Osteocyte (in vitro differentiated cells): ENCODE results near the gene FOXI1. TPM values are rescaled to one million over a fixed set of nuclear protein-coding genes. Genes with fewer than 3 reads are reported as not detected.

Experiments
- DNase-seq: peaks from one replicate; pipeline ENCODE4 v3.0.0; 2021; ENCODE audit warnings: mixed read lengths; ENCODE audit not compliant: unreplicated experiment; ENCODE audit errors: extremely low spot score
- H3K27ac Mint-ChIP-seq: one replicate; pipeline ENCODE4 v1.8.0; 2021; ENCODE audit warnings: mild to moderate bottlenecking, mixed read lengths; ENCODE audit not compliant: unreplicated experiment
- H3K27me3 Mint-ChIP-seq: one replicate; pipeline ENCODE4 v1.8.0; 2021; ENCODE audit warnings: mixed read lengths; ENCODE audit not compliant: unreplicated experiment
- H3K36me3 Mint-ChIP-seq: one replicate; pipeline ENCODE4 v1.8.0; 2021; ENCODE audit warnings: mixed read lengths; ENCODE audit not compliant: unreplicated experiment
- H3K4me1 Mint-ChIP-seq: one replicate; pipeline ENCODE4 v1.8.0; 2021; ENCODE audit warnings: mixed read lengths; ENCODE audit not compliant: unreplicated experiment
- H3K4me3 Mint-ChIP-seq: one replicate; pipeline ENCODE4 v1.8.0; 2021; ENCODE audit warnings: mild to moderate bottlenecking, moderate library complexity, mixed read lengths; ENCODE audit not compliant: unreplicated experiment
- H3K9me3 Mint-ChIP-seq: one replicate; pipeline ENCODE4 v1.8.0; 2021; ENCODE audit warnings: mixed read lengths; ENCODE audit not compliant: unreplicated experiment
- total RNA-seq: library from RNA; stranded (reverse); gene quantifications from 2 replicates; pipeline ENCODE4 v1.2.1, GENCODE V29; 2021
- TF ChIP-seq, protein P1 (sequence below): fragments of 200-600 bp; sonication (generic); IDR thresholded peaks from 2 replicates; pipeline ENCODE4 v1.5.0; 2021; ENCODE audit warnings: antibody characterized with exemption, mild to moderate bottlenecking, moderate library complexity

The FOXI1 gene
- total RNA-seq, 1 donor from 2014 or later: not detected

GRCh38 chr5:170154297-170154696, 48.6 kb downstream of the FOXI1 start:
- peaks cover 27% of the 10 kb centered on the region for H3K4me1 Mint-ChIP-seq
- no peak overlapping the region for H3K27ac Mint-ChIP-seq
- TF ChIP-seq, protein P1, sequence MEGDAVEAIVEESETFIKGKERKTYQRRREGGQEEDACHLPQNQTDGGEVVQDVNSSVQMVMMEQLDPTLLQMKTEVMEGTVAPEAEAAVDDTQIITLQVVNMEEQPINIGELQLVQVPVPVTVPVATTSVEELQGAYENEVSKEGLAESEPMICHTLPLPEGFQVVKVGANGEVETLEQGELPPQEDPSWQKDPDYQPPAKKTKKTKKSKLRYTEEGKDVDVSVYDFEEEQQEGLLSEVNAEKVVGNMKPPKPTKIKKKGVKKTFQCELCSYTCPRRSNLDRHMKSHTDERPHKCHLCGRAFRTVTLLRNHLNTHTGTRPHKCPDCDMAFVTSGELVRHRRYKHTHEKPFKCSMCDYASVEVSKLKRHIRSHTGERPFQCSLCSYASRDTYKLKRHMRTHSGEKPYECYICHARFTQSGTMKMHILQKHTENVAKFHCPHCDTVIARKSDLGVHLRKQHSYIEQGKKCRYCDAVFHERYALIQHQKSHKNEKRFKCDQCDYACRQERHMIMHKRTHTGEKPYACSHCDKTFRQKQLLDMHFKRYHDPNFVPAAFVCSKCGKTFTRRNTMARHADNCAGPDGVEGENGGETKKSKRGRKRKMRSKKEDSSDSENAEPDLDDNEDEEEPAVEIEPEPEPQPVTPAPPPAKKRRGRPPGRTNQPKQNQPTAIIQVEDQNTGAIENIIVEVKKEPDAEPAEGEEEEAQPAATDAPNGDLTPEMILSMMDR: no peak
- DNase-seq: no peak
- no peaks in the 10 kb centered on the region for H3K27me3 Mint-ChIP-seq
- no peaks in the 10 kb centered on the region for H3K36me3 Mint-ChIP-seq
- no peak overlapping the region for H3K4me3 Mint-ChIP-seq
- H3K9me3 Mint-ChIP-seq: no peaks in the 10 kb centered on the region

DNA sequence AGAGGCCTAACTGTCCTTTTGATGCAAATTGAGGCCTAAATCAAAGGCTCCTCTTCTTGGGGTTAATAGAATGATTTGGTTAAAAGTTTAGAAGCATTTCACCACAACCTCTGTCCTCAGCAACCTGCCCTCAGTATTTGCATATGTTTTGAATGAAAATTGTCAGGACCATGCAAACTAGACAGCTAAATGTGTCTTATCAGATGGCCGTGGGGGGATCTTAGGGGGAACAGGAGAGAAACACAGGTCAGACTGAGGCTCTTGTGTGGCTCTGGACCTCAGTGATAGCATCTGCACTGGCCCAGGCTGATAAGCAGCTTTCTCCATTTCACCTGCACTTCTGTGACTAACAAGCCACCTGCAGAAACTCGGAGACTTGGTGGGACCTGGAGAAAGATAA, 49.0 kb downstream of the FOXI1 start:
- TF ChIP-seq, protein P1: no peak
- Mint-ChIP-seq H3K36me3 (no peaks in the 10 kb centered on the region), H3K4me1 (peaks cover 27% of the 10 kb centered on the region), H3K27me3 (no peaks in the 10 kb centered on the region), H3K4me3 (no peak overlapping the region), H3K27ac (no peak overlapping the region), H3K9me3 (no peaks in the 10 kb centered on the region)
- no peak for DNase-seq

DNA sequence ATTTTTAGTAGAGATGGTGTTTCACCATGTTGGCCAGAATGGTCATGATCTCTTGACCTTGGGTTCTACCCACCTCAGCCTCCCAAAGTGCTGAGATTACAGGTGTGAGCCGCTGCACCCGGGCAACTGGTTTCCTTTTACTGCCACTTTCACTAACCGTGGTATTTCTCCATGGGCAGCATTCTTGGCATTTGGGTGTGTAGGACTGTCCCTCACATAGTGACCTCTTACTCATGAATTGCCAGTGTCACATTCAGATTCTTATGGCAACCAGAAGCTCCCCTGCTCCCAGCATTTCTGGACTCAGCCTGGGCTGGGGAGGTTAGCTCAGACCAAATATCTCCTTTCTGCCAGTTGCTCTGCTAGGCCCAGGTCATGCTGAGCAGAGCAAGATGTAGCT, 50.1 kb downstream of the FOXI1 start:
- no peak overlapping the region for H3K27ac Mint-ChIP-seq
- no peak for DNase-seq
- TF ChIP-seq, protein P1: no peak
- H3K27me3 Mint-ChIP-seq: no peaks in the 10 kb centered on the region
- no peak overlapping the region for H3K4me3 Mint-ChIP-seq
- H3K4me1 Mint-ChIP-seq: peaks cover 25% of the 10 kb centered on the region
- H3K9me3 Mint-ChIP-seq: no peaks in the 10 kb centered on the region
- H3K36me3 Mint-ChIP-seq: no peaks in the 10 kb centered on the region

DNA sequence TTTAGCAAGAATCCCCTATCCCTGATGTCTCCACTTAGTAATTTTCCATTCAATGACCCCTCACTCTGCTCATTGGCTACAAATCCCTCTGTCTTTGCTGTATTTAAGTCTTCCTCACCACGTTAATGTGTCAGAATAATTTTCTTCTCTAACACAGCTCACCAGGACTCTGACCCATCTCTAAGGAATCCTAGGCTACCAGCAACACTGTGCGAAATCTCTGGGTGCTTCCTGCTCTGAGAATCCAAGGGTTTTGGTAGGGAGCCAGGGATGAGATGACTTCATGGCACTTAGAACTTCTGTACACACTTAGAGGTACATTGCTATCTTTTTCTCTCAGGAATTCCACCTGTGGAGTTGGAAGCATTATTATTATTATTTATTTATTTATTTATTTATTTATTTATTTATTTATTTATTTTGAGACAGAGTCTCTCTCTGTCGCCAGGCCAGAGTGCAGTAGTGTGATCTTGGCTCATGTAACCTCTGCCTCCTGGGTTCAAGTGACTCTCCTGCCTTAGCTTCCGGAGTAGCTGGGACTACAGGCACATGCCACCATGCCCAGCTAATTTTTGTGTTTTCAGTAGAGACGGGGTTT, 53.5 kb downstream of the FOXI1 start:
- Mint-ChIP-seq H3K9me3 (no peaks in the 10 kb centered on the region), H3K27me3 (no peaks in the 10 kb centered on the region), H3K36me3 (no peaks in the 10 kb centered on the region), H3K4me3 (no peak overlapping the region), H3K27ac (no peak overlapping the region), H3K4me1 (no peaks in the 10 kb centered on the region)
- TF ChIP-seq, protein P1: no peak
- DNase-seq: no peak

Other genes starting within 250 kb of the FOXI1 start
- gene INSYN2B, start 125.4 kb upstream of the FOXI1 start, total RNA-seq: 2.7 and 3.1 TPM in 2 replicates
- not detected in 2 replicates for gene C5orf58, start 127.1 kb downstream of the FOXI1 start, total RNA-seq
- not detected in 2 replicates for gene LCP2, start 191.9 kb downstream of the FOXI1 start, total RNA-seq